ACC112 (cell line): ENCODE data around the gene HACL1.
A peak's percentile ranks its signal among the peaks of the same experiment; 100 is the strongest.
"Not testable (repeated sequence)": the region's sequence is repeated elsewhere in the genome, so short reads cannot be mapped to it uniquely, and the experiment has no call there.

Source experiments
- H2AFZ ChIP-seq: fragments of 200-600 bp; sonication (generic); one replicate; pipeline ENCODE4 v1.6.0; 2017; ENCODE audit warnings: antibody characterized with exemption, low read length; ENCODE audit not compliant: unreplicated experiment
- H3K27ac ChIP-seq: fragments of 200-600 bp; sonication (generic); 2 replicates; pipeline ENCODE4 v1.5.1; 2014; ENCODE audit warnings: low read depth, mild to moderate bottlenecking, antibody characterized with exemption, low read length, moderate library complexity
- H3K27me3 ChIP-seq: fragments of 200-600 bp; sonication (generic); 2 replicates; pipeline ENCODE4 v1.6.1; 2014; ENCODE audit warnings: mild to moderate bottlenecking, antibody characterized with exemption, low read length, moderate library complexity, mixed read lengths; ENCODE audit not compliant: insufficient read depth
- H3K36me3 ChIP-seq: fragments of 200-600 bp; sonication (generic); 2 replicates; pipeline ENCODE4 v1.6.1; 2016; ENCODE audit warnings: mild to moderate bottlenecking, antibody characterized with exemption, low read length, moderate library complexity, mixed read lengths; ENCODE audit not compliant: insufficient read depth
- H3K4me1 ChIP-seq: fragments of 200-600 bp; sonication (generic); one replicate; pipeline ENCODE4 v1.6.1; 2016; ENCODE audit warnings: low read length, mixed read lengths; ENCODE audit not compliant: insufficient read depth, unreplicated experiment, control insufficient read depth
- H3K4me3 ChIP-seq: fragments of 200-600 bp; sonication (generic); 2 replicates; pipeline ENCODE4 v1.5.1; 2014; ENCODE audit warnings: mild to moderate bottlenecking, low read depth, low read length
- H3K79me2 ChIP-seq: fragments of 200-600 bp; sonication (generic); one replicate; pipeline ENCODE4 v1.6.0; 2016; ENCODE audit warnings: low read length; ENCODE audit not compliant: control insufficient read depth, unreplicated experiment, insufficient read depth

HACL1 gene

GRCh38 chr3:15604584-15604983 lies 3.2 kb upstream of the HACL1 start:
- H3K27ac ChIP-seq, H3K4me3 ChIP-seq, H2AFZ ChIP-seq, H3K36me3 ChIP-seq, H3K27me3 ChIP-seq, H3K79me2 ChIP-seq: not testable (repeated sequence)
- H3K4me1 ChIP-seq, result peaks cover 28% of the 10 kb centered on the region

- Histone ChIP-seq H3K4me1 (peaks cover 23% of the 10 kb centered on the region), H3K27ac (peak overlapping the region; percentile 72; the same call in 1 of the 2 replicates), H3K4me3 (peak overlapping the region; percentile 84), H3K36me3 (peaks cover 11% of the 10 kb centered on the region; the same call in 1 of the 2 replicates)
- not testable (repeated sequence) for H3K79me2 ChIP-seq, H2AFZ ChIP-seq, H3K27me3 ChIP-seq
Measured at GRCh38 chr3:15602816-15603215, 1.4 kb upstream of the HACL1 start.

GRCh38 chr3:15602146-15602536 lies 772 bp upstream of the HACL1 start:
- Histone ChIP-seq H3K36me3 (peaks cover 13% of the 10 kb centered on the region), H3K4me3 (peak overlapping the region; percentile 84), H2AFZ (peak overlapping the region; percentile 35), H3K79me2 (peaks cover 8% of the 10 kb centered on the region), H3K4me1 (peaks cover 16% of the 10 kb centered on the region), H3K27me3 (no peaks in the 10 kb centered on the region), H3K27ac (peak overlapping the region; percentile 72)

GRCh38 chr3:15601046-15601398 lies 347 bp downstream of the HACL1 start:
- Histone ChIP-seq H3K27me3 (no peaks in the 10 kb centered on the region), H3K27ac (peak overlapping the region; percentile 44; the same call in 1 of the 2 replicates), H2AFZ (peak overlapping the region; percentile 93), H3K79me2 (peaks cover 8% of the 10 kb centered on the region), H3K4me1 (peaks cover 8% of the 10 kb centered on the region), H3K36me3 (peaks cover 17% of the 10 kb centered on the region), H3K4me3 (peak overlapping the region; percentile 84)

GRCh38 chr3:15595955-15596354 lies 5.4 kb downstream of the HACL1 start:
- Histone ChIP-seq H2AFZ (no peak overlapping the region), H3K27ac (no peak overlapping the region), H3K27me3 (no peaks in the 10 kb centered on the region), H3K36me3 (peaks cover 17% of the 10 kb centered on the region), H3K79me2 (peaks cover 8% of the 10 kb centered on the region), H3K4me3 (no peak overlapping the region), H3K4me1 (peaks cover 8% of the 10 kb centered on the region)

GRCh38 chr3:15592968-15593367 lies 8.4 kb downstream of the HACL1 start:
- Histone ChIP-seq H3K27ac (no peak overlapping the region; the same call in 1 of the 2 replicates), H3K4me1 (no peaks in the 10 kb centered on the region), H3K4me3 (no peak overlapping the region), H3K79me2 (no peaks in the 10 kb centered on the region), H3K36me3 (peaks cover 11% of the 10 kb centered on the region), H3K27me3 (no peaks in the 10 kb centered on the region), H2AFZ (no peak overlapping the region)

GRCh38 chr3:15591928-15592327 lies 9.4 kb downstream of the HACL1 start:
- no peaks in the 10 kb centered on the region for H3K4me1 ChIP-seq
- no peak overlapping the region for H3K4me3 ChIP-seq
- no peak overlapping the region for H3K27ac ChIP-seq
- no peaks in the 10 kb centered on the region for H3K27me3 ChIP-seq
- H2AFZ ChIP-seq, result no peak overlapping the region
- peaks cover 6% of the 10 kb centered on the region for H3K36me3 ChIP-seq
- H3K79me2 ChIP-seq, result no peaks in the 10 kb centered on the region

- H3K36me3 ChIP-seq, result peaks cover 5% of the 10 kb centered on the region
- no peak overlapping the region for H3K4me3 ChIP-seq
- H3K27me3 ChIP-seq, result no peaks in the 10 kb centered on the region
- H3K27ac ChIP-seq, result no peak overlapping the region
- H2AFZ ChIP-seq, result no peak overlapping the region
- no peaks in the 10 kb centered on the region for H3K79me2 ChIP-seq
- H3K4me1 ChIP-seq, result peaks cover 6% of the 10 kb centered on the region
Measured at GRCh38 chr3:15591242-15591641, 10.1 kb downstream of the HACL1 start.

GRCh38 chr3:15585111-15585845 lies 16.1 kb downstream of the HACL1 start:
- Histone ChIP-seq H3K4me1 (peaks cover 17% of the 10 kb centered on the region), H3K36me3 (peaks cover 18% of the 10 kb centered on the region; the same call in 1 of the 2 replicates), H2AFZ (peak overlapping the region; percentile 22), H3K79me2 (no peaks in the 10 kb centered on the region), H3K4me3 (no peak overlapping the region), H3K27ac (peak overlapping the region; percentile 51), H3K27me3 (no peaks in the 10 kb centered on the region)

GRCh38 chr3:15581471-15582394 lies 19.6 kb downstream of the HACL1 start:
- Histone ChIP-seq H3K36me3 (peaks cover 14% of the 10 kb centered on the region; the same call in 1 of the 2 replicates), H3K27me3 (no peaks in the 10 kb centered on the region), H3K79me2 (no peaks in the 10 kb centered on the region), H3K27ac (no peak overlapping the region), H2AFZ (no peak overlapping the region), H3K4me3 (no peak overlapping the region), H3K4me1 (peaks cover 26% of the 10 kb centered on the region)
